ENCODE measurements around the gene NMD3.

- TF ChIP-seq CTCF (IDR thresholded peaks at IDR 0.05) (0 out of 2 replicates have a peak, but pooled peaks have one; percentile 10), FOXP1 (CRISPR knock-in tag; IDR thresholded peaks at IDR 0.05; ENCODE audit: borderline replicate concordance) (no peak), NFYB (CRISPR knock-in tag; conservative IDR thresholded peaks at IDR 0.05; ENCODE audit: low read depth) (no peak), STAT6 (CRISPR knock-in tag; conservative IDR thresholded peaks at IDR 0.05; ENCODE audit: low read depth) (no peak), MAX (CRISPR knock-in tag; IDR thresholded peaks at IDR 0.05) (no peak), ZBTB43 (CRISPR knock-in tag; IDR thresholded peaks at IDR 0.05) (no peak), IRF2 (CRISPR knock-in tag; IDR thresholded peaks at IDR 0.05; ENCODE audit: borderline replicate concordance, low read depth) (no peak), MYBL2 (CRISPR knock-in tag; IDR thresholded peaks at IDR 0.05) (no peak)
Observed at GRCh38 chr3:161171639-161172552, 49.2 kb upstream of the NMD3 start.
